Measurements from ENCODE around the gene ARHGAP23. TPM values are rescaled to one million over a fixed set of nuclear protein-coding genes. Genes with fewer than 3 reads are reported as not detected.

ARHGAP23 gene
- total and polyA plus RNA-seq, 3 experiments from 2014 or later: 0.48 to 1.0 TPM; not detected in 1

- ChIA-PET CTCF (no interaction called here), POLR2A (no interaction called here)
- Histone ChIP-seq H3K27me3 (ENCODE audit: insufficient read depth, low read length, poor library complexity, severe bottlenecking) (no peaks in the 10 kb centered on the region), H3K9me3 (ENCODE audit: low read length) (no peaks in the 10 kb centered on the region), H3K4me3 (ENCODE audit: low read length) (no peak overlapping the region), H3K36me3 (ENCODE audit: insufficient read depth, low read length) (no peaks in the 10 kb centered on the region), H3K4me1 (ENCODE audit: insufficient read depth, low read length) (no peaks in the 10 kb centered on the region), H3K27ac (ENCODE audit: low read depth, low read length) (no peak overlapping the region)
- Mint-ChIP-seq H3K4me1 (no peaks in the 10 kb centered on the region), H3K27ac (no peak overlapping the region), H3K36me3 (no peaks in the 10 kb centered on the region), H3K9me3 (no peaks in the 10 kb centered on the region), H3K27me3 (peaks cover 7 to 29% of the 10 kb centered on the region in 2 donors), H3K4me3 (no peak overlapping the region)
- no peak for DNase-seq
Observed at GRCh38 chr17:38463451-38463858, 35.2 kb downstream of the ARHGAP23 start.

- Histone ChIP-seq H3K4me3 (ENCODE audit: low read length) (no peak overlapping the region), H3K27me3 (ENCODE audit: insufficient read depth, low read length, poor library complexity, severe bottlenecking) (no peaks in the 10 kb centered on the region), H3K27ac (ENCODE audit: low read depth, low read length) (no peak overlapping the region), H3K36me3 (ENCODE audit: insufficient read depth, low read length) (no peaks in the 10 kb centered on the region), H3K4me1 (ENCODE audit: insufficient read depth, low read length) (no peaks in the 10 kb centered on the region), H3K9me3 (ENCODE audit: low read length) (no peaks in the 10 kb centered on the region)
- ChIA-PET CTCF (no interaction called here), POLR2A (no interaction called here)
- Mint-ChIP-seq H3K27me3 (peaks cover 7 to 29% of the 10 kb centered on the region in 2 donors), H3K9me3 (no peaks in the 10 kb centered on the region), H3K4me1 (no peaks in the 10 kb centered on the region), H3K4me3 (no peak overlapping the region), H3K36me3 (no peaks in the 10 kb centered on the region), H3K27ac (no peak overlapping the region)
- no peak for DNase-seq
Observed at GRCh38 chr17:38464251-38464722, 36.0 kb downstream of the ARHGAP23 start.

GRCh38 chr17:38464723-38465390 lies 36.6 kb downstream of the ARHGAP23 start:
- Mint-ChIP-seq H3K9me3 (no peaks in the 10 kb centered on the region), H3K4me1 (no peaks in the 10 kb centered on the region), H3K27ac (no peak overlapping the region), H3K36me3 (no peaks in the 10 kb centered on the region), H3K4me3 (no peak overlapping the region), H3K27me3 (peaks cover 6 to 29% of the 10 kb centered on the region in 2 donors)
- no peaks in the 10 kb centered on the region for H3K4me1 ChIP-seq (ENCODE audit: insufficient read depth, low read length)
- ChIA-PET POLR2A (no interaction called here), CTCF (no interaction called here)
- H3K36me3 ChIP-seq (ENCODE audit: insufficient read depth, low read length): no peaks in the 10 kb centered on the region
- H3K27ac ChIP-seq (ENCODE audit: low read depth, low read length): no peak overlapping the region
- H3K9me3 ChIP-seq (ENCODE audit: low read length): no peaks in the 10 kb centered on the region
- no peaks in the 10 kb centered on the region for H3K27me3 ChIP-seq (ENCODE audit: insufficient read depth, low read length, poor library complexity, severe bottlenecking)
- no peak overlapping the region for H3K4me3 ChIP-seq (ENCODE audit: low read length)
- no peak for DNase-seq

- no peak for DNase-seq
- no peak overlapping the region for H3K4me3 ChIP-seq (ENCODE audit: low read length)
- Mint-ChIP-seq H3K4me3 (no peak overlapping the region), H3K4me1 (no peaks in the 10 kb centered on the region), H3K27ac (no peak overlapping the region), H3K27me3 (peaks cover 5 to 33% of the 10 kb centered on the region in 2 donors), H3K36me3 (peaks cover 0 to 2% (median 0%) of the 10 kb centered on the region in 3 donors), H3K9me3 (no peaks in the 10 kb centered on the region)
- no peaks in the 10 kb centered on the region for H3K27me3 ChIP-seq (ENCODE audit: insufficient read depth, low read length, poor library complexity, severe bottlenecking)
- H3K27ac ChIP-seq (ENCODE audit: low read depth, low read length): no peak overlapping the region
- POLR2A ChIA-PET: no interaction called here
- H3K36me3 ChIP-seq (ENCODE audit: insufficient read depth, low read length): no peaks in the 10 kb centered on the region
- H3K9me3 ChIP-seq (ENCODE audit: low read length): no peaks in the 10 kb centered on the region
- CTCF ChIA-PET: no interaction called here
- H3K4me1 ChIP-seq (ENCODE audit: insufficient read depth, low read length): no peaks in the 10 kb centered on the region
Observed at GRCh38 chr17:38465391-38466345, 37.4 kb downstream of the ARHGAP23 start.

- POLR2A ChIA-PET: no interaction called here
- Histone ChIP-seq H3K36me3 (ENCODE audit: insufficient read depth, low read length) (no peaks in the 10 kb centered on the region), H3K4me1 (ENCODE audit: insufficient read depth, low read length) (no peaks in the 10 kb centered on the region), H3K27ac (ENCODE audit: low read depth, low read length) (no peak overlapping the region), H3K9me3 (ENCODE audit: low read length) (no peaks in the 10 kb centered on the region), H3K4me3 (ENCODE audit: low read length) (no peak overlapping the region), H3K27me3 (ENCODE audit: insufficient read depth, low read length, poor library complexity, severe bottlenecking) (no peaks in the 10 kb centered on the region)
- Mint-ChIP-seq H3K36me3 (peaks cover 0 to 2% (median 0%) of the 10 kb centered on the region in 3 donors), H3K27me3 (peaks cover 5 to 38% of the 10 kb centered on the region in 2 donors), H3K4me1 (no peaks in the 10 kb centered on the region), H3K27ac (no peak overlapping the region), H3K9me3 (no peaks in the 10 kb centered on the region), H3K4me3 (no peak overlapping the region)
- DNase-seq: no peak
- CTCF ChIA-PET: no interaction called here
Observed at GRCh38 chr17:38466346-38467315, 38.4 kb downstream of the ARHGAP23 start.

GRCh38 chr17:38467491-38467890 lies 39.2 kb downstream of the ARHGAP23 start:
- H3K36me3 ChIP-seq (ENCODE audit: insufficient read depth, low read length): no peaks in the 10 kb centered on the region
- Mint-ChIP-seq H3K27ac (no peak overlapping the region), H3K4me1 (no peaks in the 10 kb centered on the region), H3K36me3 (peaks cover 0 to 2% (median 0%) of the 10 kb centered on the region in 3 donors), H3K4me3 (no peak overlapping the region), H3K9me3 (no peaks in the 10 kb centered on the region), H3K27me3 (peaks cover 5 to 42% of the 10 kb centered on the region in 2 donors)
- no peaks in the 10 kb centered on the region for H3K4me1 ChIP-seq (ENCODE audit: insufficient read depth, low read length)
- no peak overlapping the region for H3K4me3 ChIP-seq (ENCODE audit: low read length)
- no peaks in the 10 kb centered on the region for H3K9me3 ChIP-seq (ENCODE audit: low read length)
- CTCF ChIA-PET: no interaction called here
- H3K27me3 ChIP-seq (ENCODE audit: insufficient read depth, low read length, poor library complexity, severe bottlenecking): no peaks in the 10 kb centered on the region
- POLR2A ChIA-PET: no interaction called here
- DNase-seq: no peak
- no peak overlapping the region for H3K27ac ChIP-seq (ENCODE audit: low read depth, low read length)

- CTCF ChIA-PET: no interaction called here
- Mint-ChIP-seq H3K36me3 (peaks cover 0 to 2% (median 0%) of the 10 kb centered on the region in 3 donors), H3K27ac (peak overlapping the region in 1 of 8 donors; percentile 3), H3K4me3 (no peak overlapping the region), H3K9me3 (no peaks in the 10 kb centered on the region), H3K27me3 (peaks cover 2 to 30% of the 10 kb centered on the region in 2 donors), H3K4me1 (no peaks in the 10 kb centered on the region)
- H3K36me3 ChIP-seq (ENCODE audit: insufficient read depth, low read length): no peaks in the 10 kb centered on the region
- no peaks in the 10 kb centered on the region for H3K4me1 ChIP-seq (ENCODE audit: insufficient read depth, low read length)
- H3K27me3 ChIP-seq (ENCODE audit: insufficient read depth, low read length, poor library complexity, severe bottlenecking): no peaks in the 10 kb centered on the region
- H3K4me3 ChIP-seq (ENCODE audit: low read length): no peak overlapping the region
- no peak overlapping the region for H3K27ac ChIP-seq (ENCODE audit: low read depth, low read length)
- no peaks in the 10 kb centered on the region for H3K9me3 ChIP-seq (ENCODE audit: low read length)
- no peak for DNase-seq
- POLR2A ChIA-PET: no interaction called here
Observed at GRCh38 chr17:38469875-38470274, 41.6 kb downstream of the ARHGAP23 start.

All from CD8-positive, alpha-beta memory T cell (primary cell).